Brain microvascular endothelial cell (primary cell): ENCODE results near the gene CDK11B.

ENCODE experiments used
- DNase-seq: peaks from one replicate; pipeline ENCODE4 v3.0.0-alpha.2; 2020
- H3K27ac ChIP-seq: fragments of 250-450 bp; sonication (Bioruptor Pico); 2 replicates; pipeline ENCODE4 v1.5.1; 2020; ENCODE audit warnings: mild to moderate bottlenecking, moderate library complexity
- H3K27me3 ChIP-seq: fragments of 250-450 bp; sonication (Bioruptor Pico); replicated peaks from 2 replicates; pipeline ENCODE4 v1.5.1; 2020; ENCODE audit warnings: mild to moderate bottlenecking
- H3K36me3 ChIP-seq: fragments of 250-450 bp; sonication (Bioruptor Pico); replicated peaks from 2 replicates; pipeline ENCODE4 v1.5.1; 2020; ENCODE audit warnings: mild to moderate bottlenecking
- H3K4me3 ChIP-seq: 2 replicates; pipeline ENCODE4 v1.5.1; 2011; ENCODE audit warnings: low read depth, mild to moderate bottlenecking, control low read depth, low read length, moderate library complexity
- in situ Hi-C: cut with HindIII; loops from 2 replicates; pipeline ENCODE4 v1.10.0; 2017; ENCODE audit warnings: low sequenced_read_pairs, low pct_ligation_motif_present
- TF ChIP-seq, protein P1 (sequence below): IDR thresholded peaks from 2 replicates; pipeline ENCODE4 v1.5.1; 2011; ENCODE audit warnings: low read depth, mild to moderate bottlenecking, moderate library complexity, low read length, control low read depth, inconsistent platforms; ENCODE audit errors: missing control alignments

Gene CDK11B

DNA sequence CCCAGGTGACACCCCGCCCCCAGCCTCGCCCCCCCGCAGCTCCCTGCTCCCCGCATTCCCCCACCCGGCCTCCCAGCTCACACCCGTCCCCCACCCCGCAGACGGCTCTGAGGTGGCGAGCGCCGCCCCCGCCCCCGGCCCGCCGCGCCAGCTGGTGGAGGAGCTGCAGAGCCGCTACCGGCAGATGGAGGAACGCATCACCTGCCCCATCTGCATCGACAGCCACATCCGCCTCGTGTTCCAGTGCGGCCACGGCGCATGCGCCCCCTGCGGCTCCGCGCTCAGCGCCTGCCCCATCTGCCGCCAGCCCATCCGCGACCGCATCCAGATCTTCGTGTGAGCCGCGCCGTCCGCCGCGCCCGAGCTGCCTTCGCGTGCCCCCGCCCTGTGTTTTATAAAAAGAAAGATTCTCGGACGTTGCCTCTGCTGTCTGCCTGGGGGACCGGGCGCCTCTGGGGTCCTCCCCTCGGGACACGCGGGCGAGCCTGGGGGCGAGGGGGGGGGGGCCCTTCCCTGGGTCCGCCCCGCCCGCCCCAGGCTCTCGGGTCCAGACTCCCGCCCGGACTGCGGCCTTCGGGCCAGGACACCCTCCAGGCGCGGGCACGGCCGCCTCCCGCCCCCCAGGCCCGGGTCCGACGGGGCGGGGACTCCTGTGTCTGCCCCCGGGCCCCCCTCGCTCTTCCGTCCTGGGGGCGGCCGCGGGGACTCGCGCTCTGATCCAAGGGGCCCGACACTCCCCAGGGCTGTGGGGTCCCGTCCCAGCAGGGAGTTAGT, 28.4 kb downstream of the CDK11B start:
- TF ChIP-seq, protein P1, sequence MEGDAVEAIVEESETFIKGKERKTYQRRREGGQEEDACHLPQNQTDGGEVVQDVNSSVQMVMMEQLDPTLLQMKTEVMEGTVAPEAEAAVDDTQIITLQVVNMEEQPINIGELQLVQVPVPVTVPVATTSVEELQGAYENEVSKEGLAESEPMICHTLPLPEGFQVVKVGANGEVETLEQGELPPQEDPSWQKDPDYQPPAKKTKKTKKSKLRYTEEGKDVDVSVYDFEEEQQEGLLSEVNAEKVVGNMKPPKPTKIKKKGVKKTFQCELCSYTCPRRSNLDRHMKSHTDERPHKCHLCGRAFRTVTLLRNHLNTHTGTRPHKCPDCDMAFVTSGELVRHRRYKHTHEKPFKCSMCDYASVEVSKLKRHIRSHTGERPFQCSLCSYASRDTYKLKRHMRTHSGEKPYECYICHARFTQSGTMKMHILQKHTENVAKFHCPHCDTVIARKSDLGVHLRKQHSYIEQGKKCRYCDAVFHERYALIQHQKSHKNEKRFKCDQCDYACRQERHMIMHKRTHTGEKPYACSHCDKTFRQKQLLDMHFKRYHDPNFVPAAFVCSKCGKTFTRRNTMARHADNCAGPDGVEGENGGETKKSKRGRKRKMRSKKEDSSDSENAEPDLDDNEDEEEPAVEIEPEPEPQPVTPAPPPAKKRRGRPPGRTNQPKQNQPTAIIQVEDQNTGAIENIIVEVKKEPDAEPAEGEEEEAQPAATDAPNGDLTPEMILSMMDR, result no peak
- peak; percentile 56 for DNase-seq
- in situ Hi-C loops, result no loop called here
- H3K27ac ChIP-seq, result no peak overlapping the region
- H3K4me3 ChIP-seq, result no peak overlapping the region
- H3K27me3 ChIP-seq, result peaks cover 17% of the 10 kb centered on the region
- peaks cover 4% of the 10 kb centered on the region for H3K36me3 ChIP-seq

DNA sequence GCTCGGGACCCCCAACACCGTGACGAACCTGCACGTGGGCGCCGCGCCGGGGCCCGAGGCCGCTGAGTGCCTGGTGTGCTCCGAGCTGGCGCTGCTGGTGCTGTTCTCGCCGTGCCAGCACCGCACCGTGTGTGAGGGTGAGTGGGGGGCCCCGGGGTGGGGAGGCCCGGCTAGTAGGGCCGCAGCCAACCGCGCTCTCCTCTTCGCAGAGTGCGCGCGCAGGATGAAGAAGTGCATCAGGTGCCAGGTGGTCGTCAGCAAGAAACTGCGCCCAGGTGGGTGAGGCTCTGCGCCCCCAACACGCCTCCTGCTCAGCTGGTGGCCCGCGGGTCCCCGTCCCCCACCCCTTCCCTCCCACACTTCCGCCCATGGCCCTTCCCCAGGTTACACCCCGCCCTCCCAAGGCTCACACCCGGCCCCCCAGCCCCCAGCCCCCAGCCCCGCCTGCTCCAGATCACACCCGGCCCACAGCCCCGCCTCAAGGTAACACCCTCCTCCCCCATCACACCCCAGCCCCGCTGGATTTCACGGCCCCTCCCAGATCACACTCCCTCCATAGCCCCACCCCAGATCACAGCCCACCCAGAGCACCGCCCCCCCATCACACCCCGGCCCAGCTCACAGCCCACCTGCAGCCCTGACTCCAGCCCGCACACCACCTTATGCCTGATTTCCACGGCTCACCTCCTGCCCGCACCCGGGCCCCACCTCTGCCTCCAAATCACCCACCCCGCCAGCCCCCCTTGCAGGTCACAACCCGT, 29.2 kb downstream of the CDK11B start:
- peaks cover 17% of the 10 kb centered on the region for H3K27me3 ChIP-seq
- in situ Hi-C loops, result no loop called here
- TF ChIP-seq, protein P1, result no peak
- no peak for DNase-seq
- H3K27ac ChIP-seq, result no peak overlapping the region
- H3K4me3 ChIP-seq, result no peak overlapping the region
- H3K36me3 ChIP-seq, result peaks cover 4% of the 10 kb centered on the region

- Histone ChIP-seq H3K4me3 (no peak overlapping the region), H3K36me3 (peaks cover 4% of the 10 kb centered on the region), H3K27me3 (peaks cover 17% of the 10 kb centered on the region), H3K27ac (no peak overlapping the region)
- in situ Hi-C loops, result no loop called here
- DNase-seq, result no peak
- TF ChIP-seq, protein P1, result no peak
Measured at GRCh38 chr1:1628754-1629429, 29.9 kb downstream of the CDK11B start.

- Histone ChIP-seq H3K4me3 (no peak overlapping the region), H3K27me3 (peaks cover 17% of the 10 kb centered on the region), H3K36me3 (peaks cover 4% of the 10 kb centered on the region), H3K27ac (no peak overlapping the region)
- DNase-seq, result no peak
- TF ChIP-seq, protein P1, result peak; percentile 5
- in situ Hi-C loops, result no loop called here
Measured at GRCh38 chr1:1627829-1628753, 30.7 kb downstream of the CDK11B start.

- H3K4me3 ChIP-seq, result no peak overlapping the region
- TF ChIP-seq, protein P1, result no peak
- no peak for DNase-seq
- in situ Hi-C loops, result no loop called here
- peaks cover 17% of the 10 kb centered on the region for H3K27me3 ChIP-seq
- H3K27ac ChIP-seq, result no peak overlapping the region
- H3K36me3 ChIP-seq, result peaks cover 4% of the 10 kb centered on the region
Measured at GRCh38 chr1:1627261-1627828, 31.5 kb downstream of the CDK11B start.
